ENCODE results near the gene PRR22. TPM values are rescaled to one million over a fixed set of nuclear protein-coding genes. Genes with fewer than 3 reads are reported as not detected.

PRR22 gene
- total RNA-seq (1 to 10 TPM in 6 of 9 donors, under 1 TPM in 3; 0.28 to 2.9 (median 1.2) TPM), polyA plus RNA-seq (10 to 100 TPM in 2 of 3 donors, not detected in 1; 11.6 to 16.7 TPM)
- long read RNA-seq, donor 1, partial matches to known transcripts, result 0 of 1 reads
- long read RNA-seq, donor 1, other reads (novel, unspliced or antisense), result 0 of 1 reads
- long read RNA-seq, donor 2, result 0 reads
- long read RNA-seq, donor 3, result 0 reads
- long read RNA-seq, donor 4, result 0 reads
- long read RNA-seq, donor 5, partial matches to known transcripts, result 0 of 1 reads
- long read RNA-seq, donor 5, other reads (novel, unspliced or antisense), result 0 of 1 reads
- long read RNA-seq, donor 6, result 0 reads
- long read RNA-seq, donor 7, result 0 reads
- long read RNA-seq, donor 8, result 0 reads
- long read RNA-seq, donor 9, partial matches to known transcripts, result 0 of 1 reads
- long read RNA-seq, donor 9, other reads (novel, unspliced or antisense), result 0 of 1 reads
- long read RNA-seq, donor 10, result 0 reads

DNA sequence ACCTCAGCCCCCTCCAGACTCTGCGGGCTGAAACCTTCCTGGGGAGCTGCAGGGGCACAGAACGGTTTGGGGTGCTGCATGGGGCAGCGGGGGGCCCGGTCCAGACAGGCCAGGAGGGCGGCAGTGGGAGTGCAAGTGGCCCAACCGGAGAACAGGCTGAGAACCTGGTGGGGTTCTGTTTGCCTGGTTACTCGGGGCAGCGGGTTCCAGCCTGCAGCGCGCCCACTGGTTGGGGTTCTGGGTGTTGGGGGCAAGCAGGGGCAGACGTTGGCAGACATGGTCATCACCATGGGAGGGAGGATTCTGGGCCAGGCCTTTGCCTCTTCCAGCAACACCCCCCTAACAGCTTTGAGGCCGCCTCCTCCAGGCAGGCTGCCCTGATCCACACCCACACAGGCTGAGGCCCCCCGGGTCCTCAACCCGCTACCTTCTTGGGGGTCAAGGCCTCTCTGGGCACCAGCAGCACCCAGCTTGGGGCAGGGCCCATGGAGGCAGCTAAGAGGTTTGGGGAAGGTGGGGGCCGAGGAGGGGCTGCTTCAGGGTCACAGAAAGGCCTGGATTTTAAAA lies at the start of gene PRR22:
PRR22 (minus strand) TSS at position 166 of the 567 bp plus-strand sequence; CDS start at position 80, 86 bp downstream.
- Histone ChIP-seq H3K9me3 (replicated peaks in 1 of 3) (no peaks in the 10 kb centered on the region), H3K4me3 (no peak within 1 kb of the TSS), H3K4me1 (replicated peaks in 1 of 2) (peaks cover 0 to under 1% of the 10 kb centered on the region in 2 donors), H3K36me3 (replicated peaks in 1 of 2) (peaks cover 0 to 52% of the 10 kb centered on the region in 2 donors), H3K27ac (no peak within 1 kb of the TSS), H3K27me3 (no peaks in the 10 kb centered on the region)
- WGBS, 4 donors, result 82 to 91% (median 87%) methylated on average over 6 to 15 of the region's 15 CpGs
- DNase-seq, result no peak
- no peak for TF ChIP-seq POLR2A (IDR thresholded peaks at IDR 0.05)
- TF ChIP-seq, protein P1, sequence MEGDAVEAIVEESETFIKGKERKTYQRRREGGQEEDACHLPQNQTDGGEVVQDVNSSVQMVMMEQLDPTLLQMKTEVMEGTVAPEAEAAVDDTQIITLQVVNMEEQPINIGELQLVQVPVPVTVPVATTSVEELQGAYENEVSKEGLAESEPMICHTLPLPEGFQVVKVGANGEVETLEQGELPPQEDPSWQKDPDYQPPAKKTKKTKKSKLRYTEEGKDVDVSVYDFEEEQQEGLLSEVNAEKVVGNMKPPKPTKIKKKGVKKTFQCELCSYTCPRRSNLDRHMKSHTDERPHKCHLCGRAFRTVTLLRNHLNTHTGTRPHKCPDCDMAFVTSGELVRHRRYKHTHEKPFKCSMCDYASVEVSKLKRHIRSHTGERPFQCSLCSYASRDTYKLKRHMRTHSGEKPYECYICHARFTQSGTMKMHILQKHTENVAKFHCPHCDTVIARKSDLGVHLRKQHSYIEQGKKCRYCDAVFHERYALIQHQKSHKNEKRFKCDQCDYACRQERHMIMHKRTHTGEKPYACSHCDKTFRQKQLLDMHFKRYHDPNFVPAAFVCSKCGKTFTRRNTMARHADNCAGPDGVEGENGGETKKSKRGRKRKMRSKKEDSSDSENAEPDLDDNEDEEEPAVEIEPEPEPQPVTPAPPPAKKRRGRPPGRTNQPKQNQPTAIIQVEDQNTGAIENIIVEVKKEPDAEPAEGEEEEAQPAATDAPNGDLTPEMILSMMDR (IDR thresholded peaks at IDR 0.05), result no peak
- intact Hi-C loops (cut with DNase I), result no loop called here

DNA sequence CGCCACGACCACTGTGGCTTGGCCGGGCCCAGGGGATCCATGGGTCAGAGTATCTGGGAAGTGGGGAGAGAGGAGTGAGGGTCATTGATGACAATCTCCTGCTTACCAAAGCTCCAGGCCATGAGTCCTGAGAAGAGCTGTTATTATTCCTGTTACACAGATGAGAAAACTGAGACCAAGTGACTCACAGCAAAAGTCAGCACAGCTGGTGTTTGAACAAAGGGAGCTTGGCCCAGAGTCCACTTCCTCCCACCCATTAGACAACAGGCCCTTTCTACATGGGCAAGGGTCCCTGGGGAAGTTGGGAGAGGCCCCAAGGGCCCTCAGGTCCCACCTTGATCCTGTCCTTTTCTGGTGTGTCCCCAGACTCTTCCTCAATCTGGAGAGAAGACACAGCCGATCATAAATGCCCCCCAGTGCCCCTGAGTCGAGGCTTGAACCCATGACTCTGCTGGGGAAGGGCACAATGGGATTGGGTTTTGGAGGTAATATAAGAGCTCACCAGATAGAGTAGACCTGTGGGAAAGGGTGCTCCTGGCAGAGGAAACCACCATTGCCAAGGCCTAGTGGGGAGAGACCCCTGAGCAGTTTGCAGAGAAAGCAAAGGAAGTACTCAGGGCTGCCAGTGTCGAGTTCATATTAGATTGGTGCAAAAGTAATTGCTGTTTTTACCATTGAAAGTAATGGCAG lies 48.1 kb upstream of the PRR22 start:
- no peaks in the 10 kb centered on the region for H3K27me3 ChIP-seq
- WGBS, 4 donors, result 84 to 92% (median 88%) methylated on average over 6 of the region's 6 CpGs
- no peaks in the 10 kb centered on the region for H3K9me3 ChIP-seq (replicated peaks in 1 of 3)
- no peak for DNase-seq
- TF ChIP-seq POLR2A (IDR thresholded peaks at IDR 0.05), result no peak
- TF ChIP-seq, protein P1 (IDR thresholded peaks at IDR 0.05), result no peak
- peaks cover 5 to 7% of the 10 kb centered on the region in 2 donors for H3K4me1 ChIP-seq (replicated peaks in 1 of 2)
- no peak overlapping the region for H3K4me3 ChIP-seq
- no peak overlapping the region for H3K27ac ChIP-seq
- intact Hi-C loops (cut with DNase I), result no loop called here
- H3K36me3 ChIP-seq (replicated peaks in 1 of 2), result no peaks in the 10 kb centered on the region

DNA sequence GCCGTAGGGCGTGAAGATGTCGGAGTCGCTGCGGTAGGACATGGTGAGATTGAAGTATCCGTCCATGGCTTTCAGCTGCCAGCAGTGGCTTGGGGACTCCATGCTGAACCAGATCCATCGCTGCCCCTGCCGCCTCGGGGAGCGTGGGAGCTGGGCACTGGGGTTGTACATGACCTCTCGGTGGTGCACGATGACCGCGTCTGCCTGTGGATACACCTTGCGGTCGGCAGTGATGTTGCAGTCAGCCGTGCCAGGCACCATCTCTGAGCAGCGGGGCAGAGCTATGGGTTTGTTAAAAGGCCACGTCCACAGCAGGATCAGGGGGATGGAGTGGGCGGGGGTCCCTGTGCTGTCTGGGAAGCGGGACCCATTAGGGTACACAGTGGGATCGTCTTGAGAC lies 47.5 kb upstream of the PRR22 start:
- intact Hi-C loops (cut with DNase I), result no loop called here
- TF ChIP-seq, protein P1 (IDR thresholded peaks at IDR 0.05), result no peak
- TF ChIP-seq POLR2A (IDR thresholded peaks at IDR 0.05), result no peak
- Histone ChIP-seq H3K36me3 (replicated peaks in 1 of 2) (no peaks in the 10 kb centered on the region), H3K4me1 (replicated peaks in 1 of 2) (peaks cover 6 to 9% of the 10 kb centered on the region in 2 donors), H3K27me3 (no peaks in the 10 kb centered on the region), H3K9me3 (replicated peaks in 1 of 3) (no peaks in the 10 kb centered on the region), H3K27ac (no peak overlapping the region), H3K4me3 (no peak overlapping the region)
- WGBS, 4 donors, result 85 to 93% (median 87%) methylated on average over 8 to 22 of the region's 22 CpGs
- no peak for DNase-seq

DNA sequence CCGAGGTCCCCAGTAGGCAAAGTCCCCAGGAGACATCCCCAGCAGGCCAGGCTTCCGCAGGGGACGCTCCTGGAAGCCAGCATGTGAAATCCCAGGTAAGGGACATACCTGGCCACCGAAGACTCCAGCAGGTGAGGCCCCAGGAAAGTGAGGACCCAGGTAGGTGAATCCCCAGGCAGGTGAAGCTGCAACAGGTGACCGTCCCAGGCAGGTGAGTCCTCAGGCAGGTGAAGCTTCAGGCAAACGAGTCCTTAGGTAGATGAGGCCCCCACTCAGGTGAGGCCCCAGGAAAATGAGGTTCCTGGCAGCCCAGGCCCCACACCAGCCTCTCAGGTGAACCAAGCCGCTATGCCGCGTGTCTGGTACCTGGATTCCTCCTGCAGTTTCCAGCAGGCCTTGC lies 46.6 kb upstream of the PRR22 start:
- TF ChIP-seq, protein P1 (IDR thresholded peaks at IDR 0.05), result no peak
- no peak for TF ChIP-seq POLR2A (IDR thresholded peaks at IDR 0.05)
- Histone ChIP-seq H3K9me3 (replicated peaks in 1 of 3) (no peaks in the 10 kb centered on the region), H3K4me1 (replicated peaks in 1 of 2) (peaks cover 14 to 18% of the 10 kb centered on the region in 2 donors), H3K4me3 (no peak overlapping the region), H3K36me3 (replicated peaks in 1 of 2) (no peaks in the 10 kb centered on the region), H3K27me3 (no peaks in the 10 kb centered on the region), H3K27ac (no peak overlapping the region)
- WGBS, 4 donors, result 83 to 96% (median 90%) methylated on average over 2 to 9 of the region's 9 CpGs
- DNase-seq, result no peak
- intact Hi-C loops (cut with DNase I), result no loop called here
